ENCODE results near the gene SCAMP5. TPM values are rescaled to one million over a fixed set of nuclear protein-coding genes. Genes with fewer than 3 reads are reported as not detected.

Gene SCAMP5
- total and polyA plus RNA-seq, 2 of the 13 experiments (the other 11 are each of a cell fraction or from before 2014, with no cell fraction given), result 34.3 to 49.0 TPM

GRCh38 chr15:74995182-74995778, at the start of gene SCAMP5 (continued):
- TF ChIP-seq ZNF280D (CRISPR knock-in tag; IDR thresholded peaks at IDR 0.05) (0 out of 2 replicates have a peak, but pooled peaks have one; percentile 49), HNF1B (CRISPR knock-in tag; IDR thresholded peaks at IDR 0.05) (0 out of 2 replicates have a peak, but pooled peaks have one; percentile 39), ZFP37 (CRISPR knock-in tag; IDR thresholded peaks at IDR 0.05; ENCODE audit: borderline replicate concordance) (peak; percentile 88), TBX2 (CRISPR knock-in tag; IDR thresholded peaks at IDR 0.05; ENCODE audit: borderline replicate concordance) (peak; percentile 62; the same call in 1 of the 2 replicates), POGZ (CRISPR knock-in tag; IDR thresholded peaks at IDR 0.05) (peak; percentile 65; the same call in 1 of the 2 replicates), FLYWCH1 (CRISPR knock-in tag; IDR thresholded peaks at IDR 0.05) (no peak), ZNF318 (CRISPR knock-in tag; IDR thresholded peaks at IDR 0.05) (no peak), FOSL2 (CRISPR knock-in tag; IDR thresholded peaks at IDR 0.05) (peak; percentile 59; the same call in 1 of the 2 replicates), KDM2A (CRISPR knock-in tag; IDR thresholded peaks at IDR 0.05; ENCODE audit: borderline replicate concordance, low read depth) (peak; percentile 85), THRA (CRISPR knock-in tag; IDR thresholded peaks at IDR 0.05; ENCODE audit: borderline replicate concordance) (peak; percentile 81), UBTF (CRISPR knock-in tag; IDR thresholded peaks at IDR 0.05) (peak; percentile 29; the same call in 1 of the 2 replicates)

All from HepG2 (cell line).